Measurements from ENCODE around the gene CAMK1G. TPM values are rescaled to one million over a fixed set of nuclear protein-coding genes. Genes with fewer than 3 reads are reported as not detected.

Gene CAMK1G
- total and polyA plus RNA-seq, 2 experiments from 2014 or later, result 0.32 to 0.76 TPM

DNA sequence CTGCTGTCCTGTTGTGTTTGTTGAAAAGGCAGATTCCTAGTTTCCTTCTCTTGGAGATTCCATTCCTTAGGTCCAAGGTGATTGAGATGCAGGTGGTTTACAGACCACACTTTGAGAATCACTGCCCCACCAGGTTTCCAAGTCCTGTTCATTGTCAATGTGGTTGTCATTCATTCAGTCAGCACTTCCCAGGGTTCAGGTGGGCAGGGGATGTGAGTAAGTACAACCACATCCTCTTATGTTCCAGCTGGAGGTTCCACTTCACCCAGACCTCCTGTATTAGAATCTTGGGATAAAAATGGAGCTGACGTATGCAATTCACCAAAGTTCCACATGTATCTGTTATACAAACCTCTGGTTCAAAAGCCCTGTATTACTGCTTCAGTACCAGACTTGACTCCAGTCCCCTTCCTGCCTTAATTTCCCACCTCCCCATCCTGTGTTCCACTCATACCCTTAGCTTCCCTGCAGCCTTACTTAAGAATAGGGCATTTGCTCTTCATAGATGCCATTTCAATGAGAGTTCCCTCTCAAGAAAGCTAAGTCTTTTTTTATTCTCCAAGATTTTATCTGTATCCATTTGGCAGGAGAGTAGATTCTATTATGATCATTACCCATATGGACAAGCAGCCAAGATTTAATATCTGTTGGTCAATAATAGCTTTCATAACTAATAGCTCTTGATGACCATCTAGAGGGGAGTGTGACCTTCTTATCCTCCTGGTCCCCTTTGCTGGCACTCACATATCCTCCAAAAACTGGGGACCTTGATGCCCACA lies 46.0 kb upstream of the CAMK1G start:
- Mint-ChIP-seq H3K27me3 (ENCODE audit: insufficient read depth, low read depth, poor library complexity) (peaks cover 1% of the 10 kb centered on the region), H3K36me3 (ENCODE audit: low read depth) (no peaks in the 10 kb centered on the region), H3K9me3 (no peaks in the 10 kb centered on the region), H3K4me1 (peaks cover 16% of the 10 kb centered on the region), H3K4me3 (no peak overlapping the region), H3K27ac (no peak overlapping the region)
- TF ChIP-seq EZH2phosphoT487 (IDR thresholded peaks at IDR 0.05; ENCODE audit: unreplicated experiment), result no peak
- TF ChIP-seq, protein P1, sequence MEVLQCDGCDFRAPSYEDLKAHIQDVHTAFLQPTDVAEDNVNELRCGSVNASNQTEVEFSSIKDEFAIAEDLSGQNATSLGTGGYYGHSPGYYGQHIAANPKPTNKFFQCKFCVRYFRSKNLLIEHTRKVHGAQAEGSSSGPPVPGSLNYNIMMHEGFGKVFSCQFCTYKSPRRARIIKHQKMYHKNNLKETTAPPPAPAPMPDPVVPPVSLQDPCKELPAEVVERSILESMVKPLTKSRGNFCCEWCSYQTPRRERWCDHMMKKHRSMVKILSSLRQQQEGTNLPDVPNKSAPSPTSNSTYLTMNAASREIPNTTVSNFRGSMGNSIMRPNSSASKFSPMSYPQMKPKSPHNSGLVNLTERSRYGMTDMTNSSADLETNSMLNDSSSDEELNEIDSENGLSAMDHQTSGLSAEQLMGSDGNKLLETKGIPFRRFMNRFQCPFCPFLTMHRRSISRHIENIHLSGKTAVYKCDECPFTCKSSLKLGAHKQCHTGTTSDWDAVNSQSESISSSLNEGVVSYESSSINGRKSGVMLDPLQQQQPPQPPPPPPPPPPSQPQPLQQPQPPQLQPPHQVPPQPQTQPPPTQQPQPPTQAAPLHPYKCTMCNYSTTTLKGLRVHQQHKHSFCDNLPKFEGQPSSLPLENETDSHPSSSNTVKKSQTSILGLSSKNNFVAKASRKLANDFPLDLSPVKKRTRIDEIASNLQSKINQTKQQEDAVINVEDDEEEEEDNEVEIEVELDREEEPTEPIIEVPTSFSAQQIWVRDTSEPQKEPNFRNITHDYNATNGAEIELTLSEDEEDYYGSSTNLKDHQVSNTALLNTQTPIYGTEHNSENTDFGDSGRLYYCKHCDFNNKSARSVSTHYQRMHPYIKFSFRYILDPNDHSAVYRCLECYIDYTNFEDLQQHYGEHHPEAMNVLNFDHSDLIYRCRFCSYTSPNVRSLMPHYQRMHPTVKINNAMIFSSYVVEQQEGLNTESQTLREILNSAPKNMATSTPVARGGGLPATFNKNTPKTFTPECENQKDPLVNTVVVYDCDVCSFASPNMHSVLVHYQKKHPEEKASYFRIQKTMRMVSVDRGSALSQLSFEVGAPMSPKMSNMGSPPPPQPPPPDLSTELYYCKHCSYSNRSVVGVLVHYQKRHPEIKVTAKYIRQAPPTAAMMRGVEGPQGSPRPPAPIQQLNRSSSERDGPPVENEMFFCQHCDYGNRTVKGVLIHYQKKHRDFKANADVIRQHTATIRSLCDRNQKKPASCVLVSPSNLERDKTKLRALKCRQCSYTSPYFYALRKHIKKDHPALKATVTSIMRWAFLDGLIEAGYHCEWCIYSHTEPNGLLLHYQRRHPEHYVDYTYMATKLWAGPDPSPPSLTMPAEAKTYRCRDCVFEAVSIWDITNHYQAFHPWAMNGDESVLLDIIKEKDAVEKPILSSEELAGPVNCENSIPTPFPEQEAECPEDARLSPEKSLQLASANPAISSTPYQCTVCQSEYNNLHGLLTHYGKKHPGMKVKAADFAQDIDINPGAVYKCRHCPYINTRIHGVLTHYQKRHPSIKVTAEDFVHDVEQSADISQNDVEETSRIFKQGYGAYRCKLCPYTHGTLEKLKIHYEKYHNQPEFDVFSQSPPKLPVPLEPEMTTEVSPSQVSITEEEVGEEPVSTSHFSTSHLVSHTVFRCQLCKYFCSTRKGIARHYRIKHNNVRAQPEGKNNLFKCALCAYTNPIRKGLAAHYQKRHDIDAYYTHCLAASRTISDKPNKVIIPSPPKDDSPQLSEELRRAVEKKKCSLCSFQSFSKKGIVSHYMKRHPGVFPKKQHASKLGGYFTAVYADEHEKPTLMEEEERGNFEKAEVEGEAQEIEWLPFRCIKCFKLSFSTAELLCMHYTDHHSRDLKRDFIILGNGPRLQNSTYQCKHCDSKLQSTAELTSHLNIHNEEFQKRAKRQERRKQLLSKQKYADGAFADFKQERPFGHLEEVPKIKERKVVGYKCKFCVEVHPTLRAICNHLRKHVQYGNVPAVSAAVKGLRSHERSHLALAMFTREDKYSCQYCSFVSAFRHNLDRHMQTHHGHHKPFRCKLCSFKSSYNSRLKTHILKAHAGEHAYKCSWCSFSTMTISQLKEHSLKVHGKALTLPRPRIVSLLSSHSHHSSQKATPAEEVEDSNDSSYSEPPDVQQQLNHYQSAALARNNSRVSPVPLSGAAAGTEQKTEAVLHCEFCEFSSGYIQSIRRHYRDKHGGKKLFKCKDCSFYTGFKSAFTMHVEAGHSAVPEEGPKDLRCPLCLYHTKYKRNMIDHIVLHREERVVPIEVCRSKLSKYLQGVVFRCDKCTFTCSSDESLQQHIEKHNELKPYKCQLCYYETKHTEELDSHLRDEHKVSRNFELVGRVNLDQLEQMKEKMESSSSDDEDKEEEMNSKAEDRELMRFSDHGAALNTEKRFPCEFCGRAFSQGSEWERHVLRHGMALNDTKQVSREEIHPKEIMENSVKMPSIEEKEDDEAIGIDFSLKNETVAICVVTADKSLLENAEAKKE (CRISPR knock-in tag; IDR thresholded peaks at IDR 0.05), result no peak
- TF ChIP-seq POLR2AphosphoS5 (IDR thresholded peaks at IDR 0.05; ENCODE audit: low read depth), result no peak
- no peak for TF ChIP-seq ZNF331 (CRISPR knock-in tag; IDR thresholded peaks at IDR 0.05; ENCODE audit: low read depth)
- TF ChIP-seq, protein P2, sequence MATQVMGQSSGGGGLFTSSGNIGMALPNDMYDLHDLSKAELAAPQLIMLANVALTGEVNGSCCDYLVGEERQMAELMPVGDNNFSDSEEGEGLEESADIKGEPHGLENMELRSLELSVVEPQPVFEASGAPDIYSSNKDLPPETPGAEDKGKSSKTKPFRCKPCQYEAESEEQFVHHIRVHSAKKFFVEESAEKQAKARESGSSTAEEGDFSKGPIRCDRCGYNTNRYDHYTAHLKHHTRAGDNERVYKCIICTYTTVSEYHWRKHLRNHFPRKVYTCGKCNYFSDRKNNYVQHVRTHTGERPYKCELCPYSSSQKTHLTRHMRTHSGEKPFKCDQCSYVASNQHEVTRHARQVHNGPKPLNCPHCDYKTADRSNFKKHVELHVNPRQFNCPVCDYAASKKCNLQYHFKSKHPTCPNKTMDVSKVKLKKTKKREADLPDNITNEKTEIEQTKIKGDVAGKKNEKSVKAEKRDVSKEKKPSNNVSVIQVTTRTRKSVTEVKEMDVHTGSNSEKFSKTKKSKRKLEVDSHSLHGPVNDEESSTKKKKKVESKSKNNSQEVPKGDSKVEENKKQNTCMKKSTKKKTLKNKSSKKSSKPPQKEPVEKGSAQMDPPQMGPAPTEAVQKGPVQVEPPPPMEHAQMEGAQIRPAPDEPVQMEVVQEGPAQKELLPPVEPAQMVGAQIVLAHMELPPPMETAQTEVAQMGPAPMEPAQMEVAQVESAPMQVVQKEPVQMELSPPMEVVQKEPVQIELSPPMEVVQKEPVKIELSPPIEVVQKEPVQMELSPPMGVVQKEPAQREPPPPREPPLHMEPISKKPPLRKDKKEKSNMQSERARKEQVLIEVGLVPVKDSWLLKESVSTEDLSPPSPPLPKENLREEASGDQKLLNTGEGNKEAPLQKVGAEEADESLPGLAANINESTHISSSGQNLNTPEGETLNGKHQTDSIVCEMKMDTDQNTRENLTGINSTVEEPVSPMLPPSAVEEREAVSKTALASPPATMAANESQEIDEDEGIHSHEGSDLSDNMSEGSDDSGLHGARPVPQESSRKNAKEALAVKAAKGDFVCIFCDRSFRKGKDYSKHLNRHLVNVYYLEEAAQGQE (IDR thresholded peaks at IDR 0.05; ENCODE audit: unreplicated experiment), result no peak
- TF ChIP-seq STAT1 (IDR thresholded peaks at IDR 0.05; ENCODE audit: unreplicated experiment), result no peak
- TF ChIP-seq NANOG (IDR thresholded peaks at IDR 0.05; ENCODE audit: borderline replicate concordance), result no peak
- TF ChIP-seq JUNB (IDR thresholded peaks at IDR 0.05; ENCODE audit: unreplicated experiment), result no peak
- TF ChIP-seq, protein P3, sequence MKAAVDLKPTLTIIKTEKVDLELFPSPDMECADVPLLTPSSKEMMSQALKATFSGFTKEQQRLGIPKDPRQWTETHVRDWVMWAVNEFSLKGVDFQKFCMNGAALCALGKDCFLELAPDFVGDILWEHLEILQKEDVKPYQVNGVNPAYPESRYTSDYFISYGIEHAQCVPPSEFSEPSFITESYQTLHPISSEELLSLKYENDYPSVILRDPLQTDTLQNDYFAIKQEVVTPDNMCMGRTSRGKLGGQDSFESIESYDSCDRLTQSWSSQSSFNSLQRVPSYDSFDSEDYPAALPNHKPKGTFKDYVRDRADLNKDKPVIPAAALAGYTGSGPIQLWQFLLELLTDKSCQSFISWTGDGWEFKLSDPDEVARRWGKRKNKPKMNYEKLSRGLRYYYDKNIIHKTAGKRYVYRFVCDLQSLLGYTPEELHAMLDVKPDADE (IDR thresholded peaks at IDR 0.05), result no peak
- no peak for TF ChIP-seq EZH2 (IDR thresholded peaks at IDR 0.05; ENCODE audit: low read depth, unreplicated experiment)
- no peaks in the 10 kb centered on the region for H3F3A ChIP-seq (replicated peaks; ENCODE audit: low read depth)
- no peak overlapping the region for H3K4me3 ChIP-seq
- no peak for DNase-seq (ENCODE audit: low spot score)
- no peak overlapping the region for H3K27ac ChIP-seq (ENCODE audit: low read depth)
- peaks cover 28% of the 10 kb centered on the region; the same call in 1 of the 2 replicates for H3K9me2 ChIP-seq (ENCODE audit: insufficient read depth)
- ATAC-seq, result no peak
- H4K20me1 ChIP-seq (replicated peaks; ENCODE audit: insufficient read depth), result no peaks in the 10 kb centered on the region
- H3K27me3 ChIP-seq (ENCODE audit: insufficient read depth), result no peaks in the 10 kb centered on the region
- no peaks in the 10 kb centered on the region for H3K36me3 ChIP-seq (ENCODE audit: insufficient read depth)
- H3K4me2 ChIP-seq, result no peak overlapping the region
- H2AFZ ChIP-seq, result no peak overlapping the region
- H3K4me1 ChIP-seq (ENCODE audit: insufficient read depth), result peaks cover 9% of the 10 kb centered on the region; the same call in 1 of the 2 replicates
- no peaks in the 10 kb centered on the region for H3K79me2 ChIP-seq (replicated peaks; ENCODE audit: insufficient read depth)
